IMR-90 (cell line): Measurements from ENCODE around the gene TBC1D1. TPM values are rescaled to one million over a fixed set of nuclear protein-coding genes. Genes with fewer than 3 reads are reported as not detected.

Source experiments
- ATAC-seq: fragments of 200-7000 bp; cut with Tn5 transposase; 2 replicates; pipeline ENCODE4 v1.9.1; 2020; ENCODE audit warnings: low read depth, mild to moderate bottlenecking, moderate library complexity
- BruUV-seq: library from RNA; stranded (reverse); fragments of 400-500 nt; replicated peaks from 2 replicates; lab custom pipeline; 2021; lab: Mats Ljungman, UMichigan
- CTCF ChIA-PET: fragments of 300-600 bp; formaldehyde crosslinking; extraction: SDS; loops from one replicate; lab custom pipeline; 2021; ENCODE audit warnings: antibody characterized with exemption; lab: Yijun Ruan, JAX
- POLR2A ChIA-PET: fragments of 300-600 bp; sonication (Branson Sonifier 250); formaldehyde crosslinking; loops from one replicate; lab custom pipeline; 2022; ENCODE audit warnings: antibody characterized with exemption; ENCODE audit not compliant: unreplicated experiment; lab: Charles Lee
- DNase-seq: peaks from one replicate; pipeline ENCODE4 v3.0.0; 2013
- H2AFZ ChIP-seq: replicated peaks from 2 replicates; pipeline ENCODE3; 2013; ENCODE audit warnings: low read length, mild to moderate bottlenecking; ENCODE audit not compliant: poor library complexity
- H2AK5ac ChIP-seq: 2 replicates; pipeline ENCODE4 v1.6.1; 2013; ENCODE audit warnings: low read depth, low read length, inconsistent platforms
- H2AK9ac ChIP-seq: replicated peaks from 2 replicates; pipeline ENCODE3; 2013; ENCODE audit warnings: mild to moderate bottlenecking, low read depth, low read length, moderate library complexity; ENCODE audit not compliant: poor library complexity
- H2BK120ac ChIP-seq: 2 replicates; pipeline ENCODE4 v1.6.1; 2013; ENCODE audit warnings: low read depth, low read length, inconsistent platforms
- H2BK15ac ChIP-seq: 3 replicates; pipeline ENCODE4 v1.6.1; 2013; ENCODE audit warnings: low read depth, low read length, inconsistent platforms
- H2BK20ac ChIP-seq: 2 replicates; pipeline ENCODE4 v1.6.1; 2013; ENCODE audit warnings: low read depth, mild to moderate bottlenecking, inconsistent platforms, low read length, moderate library complexity
- H2BK5ac ChIP-seq: 2 replicates; pipeline ENCODE4 v1.6.1; 2013; ENCODE audit warnings: mild to moderate bottlenecking, low read depth, low read length, inconsistent platforms; ENCODE audit not compliant: poor library complexity, severe bottlenecking
- H3K14ac ChIP-seq: replicated peaks from 2 replicates; pipeline ENCODE4 v1.6.1; 2013; ENCODE audit warnings: low read depth, low read length, inconsistent platforms
- H3K18ac ChIP-seq: 2 replicates; pipeline ENCODE4 v1.6.1; 2013; ENCODE audit warnings: low read depth, low read length, control low read depth
- H3K23ac ChIP-seq: 2 replicates; pipeline ENCODE4 v1.6.1; 2013; ENCODE audit warnings: low read depth, low read length, inconsistent platforms
- H3K27ac ChIP-seq: 2 replicates; pipeline ENCODE4 v1.5.1; 2013; ENCODE audit warnings: mild to moderate bottlenecking, control low read depth, low read length; ENCODE audit not compliant: insufficient read depth
- H3K27me3 ChIP-seq: 2 replicates; pipeline ENCODE4 v1.6.1; 2013; ENCODE audit warnings: low read length; ENCODE audit not compliant: control insufficient read depth, insufficient read depth
- H3K36me3 ChIP-seq: 2 replicates; pipeline ENCODE4 v1.6.1; 2013; ENCODE audit warnings: low read length, mixed read lengths; ENCODE audit not compliant: control insufficient read depth, insufficient read depth
- H3K4ac ChIP-seq: 2 replicates; pipeline ENCODE4 v1.6.1; 2013; ENCODE audit warnings: low read depth, low read length, inconsistent platforms
- H3K4me1 ChIP-seq: 2 replicates; pipeline ENCODE4 v1.6.1; 2013; ENCODE audit warnings: low read length, mixed read lengths; ENCODE audit not compliant: control insufficient read depth, insufficient read depth
- H3K4me2 ChIP-seq: 2 replicates; pipeline ENCODE4 v1.6.1; 2013; ENCODE audit warnings: low read depth, mild to moderate bottlenecking, control low read depth, low read length, moderate library complexity
- H3K4me3 ChIP-seq: 2 replicates; pipeline ENCODE4 v1.5.1; 2013; ENCODE audit warnings: low read depth, mild to moderate bottlenecking, control low read depth, low read length, moderate library complexity; ENCODE audit not compliant: insufficient read depth
- H3K56ac ChIP-seq: 2 replicates; pipeline ENCODE4 v1.6.1; 2013; ENCODE audit warnings: low read length, inconsistent platforms; ENCODE audit not compliant: insufficient read depth; ENCODE audit errors: extremely low read depth
- H3K79me1 ChIP-seq, 2 experiments: 2 replicates each; pipeline ENCODE4 v1.6.1; 2013; ENCODE audit warnings: low read length in 2 of 2, inconsistent platforms in 1 of 2, low read depth in 1 of 2
- H3K9ac ChIP-seq: 2 replicates; pipeline ENCODE4 v1.6.1; 2013; ENCODE audit warnings: low read depth, low read length, control low read depth
- H3K9me1 ChIP-seq: 2 replicates; pipeline ENCODE4 v1.6.1; 2013; ENCODE audit warnings: low read length, inconsistent platforms; ENCODE audit not compliant: insufficient read depth
- H3K9me3 ChIP-seq: 2 replicates; pipeline ENCODE4 v1.6.1; 2013; ENCODE audit warnings: low read length; ENCODE audit not compliant: control insufficient read depth, insufficient read depth
- H4K20me1 ChIP-seq: 2 replicates; pipeline ENCODE4 v1.6.1; 2013; ENCODE audit warnings: low read length, inconsistent platforms; ENCODE audit not compliant: insufficient read depth
- H4K5ac ChIP-seq: 2 replicates; pipeline ENCODE4 v1.6.1; 2013; ENCODE audit warnings: mild to moderate bottlenecking, low read depth, low read length, control low read depth
- H4K8ac ChIP-seq, 2 experiments: 2 replicates each; pipeline ENCODE4 v1.6.1; 2013; ENCODE audit warnings: low read depth in 2 of 2, low read length in 2 of 2, control low read depth in 1 of 2, inconsistent platforms in 1 of 2
- H4K91ac ChIP-seq: 2 replicates; pipeline ENCODE4 v1.6.1; 2013; ENCODE audit warnings: low read depth, low read length, inconsistent platforms; ENCODE audit not compliant: insufficient read depth
- BHLHE40 ChIP-seq: fragments of 150-350 bp; IDR thresholded peaks from 2 replicates; pipeline ENCODE4 v1.6.1; 2016; ENCODE audit warnings: mild to moderate bottlenecking, low read depth, low read length
- CEBPB ChIP-seq: IDR thresholded peaks from 2 replicates; pipeline ENCODE4 v1.6.1; 2012; ENCODE audit warnings: low read depth, low read length, improper control_type of control experiment
- ELK1 ChIP-seq: fragments of 150-350 bp; IDR thresholded peaks from 2 replicates; pipeline ENCODE4 v1.6.1; 2016; ENCODE audit warnings: low read depth, mild to moderate bottlenecking, low read length, moderate library complexity, borderline replicate concordance
- FOS ChIP-seq: fragments of 150-350 bp; IDR thresholded peaks from 2 replicates; pipeline ENCODE4 v1.6.1; 2016; ENCODE audit warnings: low read depth, low read length
- MAFK ChIP-seq: IDR thresholded peaks from 2 replicates; pipeline ENCODE4 v1.6.1; 2012; ENCODE audit warnings: low read depth, low read length, improper control_type of control experiment
- MAZ ChIP-seq: IDR thresholded peaks from 2 replicates; pipeline ENCODE4 v1.6.1; 2012; ENCODE audit warnings: low read depth, mild to moderate bottlenecking, low read length, improper control_type of control experiment, moderate library complexity, borderline replicate concordance
- MXI1 ChIP-seq: IDR thresholded peaks from 2 replicates; pipeline ENCODE4 v1.6.1; 2012; ENCODE audit warnings: low read depth, mild to moderate bottlenecking, low read length, moderate library complexity, borderline replicate concordance
- NFE2L2 ChIP-seq: fragments of 150-350 bp; IDR thresholded peaks from 2 replicates; pipeline ENCODE4 v1.6.1; 2016; ENCODE audit warnings: low read depth, mild to moderate bottlenecking, low read length
- RAD21 ChIP-seq: IDR thresholded peaks from 2 replicates; pipeline ENCODE4 v1.6.1; 2012; ENCODE audit warnings: low read length, improper control_type of control experiment
- RCOR1 ChIP-seq: IDR thresholded peaks from 2 replicates; pipeline ENCODE4 v1.6.1; 2012; ENCODE audit warnings: mild to moderate bottlenecking, low read length, improper control_type of control experiment; ENCODE audit not compliant: insufficient replicate concordance
- RFX5 ChIP-seq: IDR thresholded peaks from 2 replicates; pipeline ENCODE4 v1.8.0; 2012; ENCODE audit warnings: low read depth, mild to moderate bottlenecking, low read length, moderate library complexity
- SMC3 ChIP-seq: fragments of 150-350 bp; IDR thresholded peaks from 2 replicates; pipeline ENCODE4 v1.6.1; 2016; ENCODE audit warnings: low read depth, mild to moderate bottlenecking, antibody characterized with exemption, low read length, moderate library complexity
- WGBS, 2 experiments: methylation state at CpG; one replicate each; pipeline versions ENCODE4 v1.1.5 to v1.1.7; 2013; ENCODE audit warnings: missing lambda C conversion rate in 2 of 2; ENCODE audit not compliant: insufficient read length in 1 of 2; ENCODE audit errors: extremely low coverage in 2 of 2; 5-methylcytosine and 5-hydroxymethylcytosine counted together
- dilution Hi-C: fragments of 300-500 bp; cut with HindIII; formaldehyde crosslinking; loops from one replicate; pipeline ENCODE4 v1.14.3; 2018; ENCODE audit warnings: low sequenced_read_pairs; ENCODE audit not compliant: unreplicated experiment
- in situ Hi-C: fragments of 300-500 bp; cut with MboI; formaldehyde crosslinking; loops from 3 replicates; pipeline ENCODE4 v1.14.3; 2019; ENCODE audit warnings: low sequenced_read_pairs, inconsistent platforms, mixed read lengths
- intact Hi-C: fragments of 100-400 bp; cut with micrococcal nuclease; formaldehyde crosslinking; loops from 2 replicates; pipeline ENCODE4 v1.10.0; 2022
- polyA plus RNA-seq, 3 experiments: library from polyadenylated mRNA; depleted of rRNA; stranded (reverse); fragments of >200 nt; gene quantifications; 2 replicates each; pipeline ENCODE4 v1.2.3, GENCODE V29; 2012; ENCODE audit warnings: low replicate concordance in 1 of 3
- total RNA-seq: library from RNA; depleted of rRNA; stranded (reverse); fragments of >200 nt; gene quantifications from 2 replicates; pipeline ENCODE4 v1.2.3, GENCODE V29; 2012

TBC1D1 gene
- total and polyA plus RNA-seq, 2 of the 4 experiments (the other 2 are of a cell fraction) = 42.4 to 104 TPM

- DNase-seq = no peak
- Histone ChIP-seq H4K20me1 (no peaks in the 10 kb centered on the region), H3K23ac (no peak overlapping the region), H2AK5ac (no peak overlapping the region), H3K18ac (no peak overlapping the region), H3K4me3 (no peak overlapping the region), H4K91ac (no peak overlapping the region), H2AK9ac (no peak overlapping the region), H3K79me1 (no peaks in the 10 kb centered on the region), H2BK120ac (no peak overlapping the region), H2AFZ (no peak overlapping the region), H3K56ac (no peak overlapping the region), H2BK20ac (no peak overlapping the region), H3K9ac (no peak overlapping the region), H3K4me1 (no peaks in the 10 kb centered on the region), H4K5ac (no peak overlapping the region), H3K9me1 (no peaks in the 10 kb centered on the region), H4K8ac (no peak overlapping the region), H3K9me3 (no peaks in the 10 kb centered on the region), H3K4me2 (no peak overlapping the region), H3K4ac (no peak overlapping the region), H3K36me3 (no peaks in the 10 kb centered on the region), H3K27me3 (peaks cover 37% of the 10 kb centered on the region), H3K27ac (no peak overlapping the region), H2BK15ac (no peak overlapping the region), H2BK5ac (no peak overlapping the region), H3K14ac (no peak overlapping the region)
- dilution Hi-C loops (no loop called here), in situ Hi-C loops (no loop called here), intact Hi-C loops (no loop called here)
- TF ChIP-seq MAZ (no peak), RAD21 (no peak), BHLHE40 (no peak), FOS (no peak), CEBPB (no peak), RCOR1 (no peak), MAFK (no peak), RFX5 (no peak), NFE2L2 (no peak), MXI1 (no peak), ELK1 (no peak), SMC3 (no peak)
- no TSS peak for BruUV-seq
- no peak for ATAC-seq
- WGBS, 2 experiments = 76% methylated on average over 4 of the region's 7 CpGs; no CpG with 5 or more reads in 1 of the 2 experiments
- CTCF ChIA-PET = no interaction called here
- POLR2A ChIA-PET = no interaction called here
Measured at GRCh38 chr4:37902212-37902611, 11.3 kb downstream of the TBC1D1 start.
